GM20000 (cell line): ENCODE data around the gene CASR.
A peak's percentile ranks its signal among the peaks of the same experiment; 100 is the strongest.

Source experiments
- DNase-seq: peaks from one replicate; pipeline ENCODE4 v3.0.0; 2012; ENCODE audit warnings: low spot score
- CTCF ChIP-seq: IDR thresholded peaks from 2 replicates; pipeline ENCODE4 v1.5.1; 2012; ENCODE audit warnings: mild to moderate bottlenecking, control low read depth; ENCODE audit errors: extremely low read depth, missing control alignments

The CASR gene

GRCh38 chr3:122263058-122263457 lies 79.6 kb downstream of the CASR start:
- no peak for TF ChIP-seq CTCF
- no peak for DNase-seq

DNA sequence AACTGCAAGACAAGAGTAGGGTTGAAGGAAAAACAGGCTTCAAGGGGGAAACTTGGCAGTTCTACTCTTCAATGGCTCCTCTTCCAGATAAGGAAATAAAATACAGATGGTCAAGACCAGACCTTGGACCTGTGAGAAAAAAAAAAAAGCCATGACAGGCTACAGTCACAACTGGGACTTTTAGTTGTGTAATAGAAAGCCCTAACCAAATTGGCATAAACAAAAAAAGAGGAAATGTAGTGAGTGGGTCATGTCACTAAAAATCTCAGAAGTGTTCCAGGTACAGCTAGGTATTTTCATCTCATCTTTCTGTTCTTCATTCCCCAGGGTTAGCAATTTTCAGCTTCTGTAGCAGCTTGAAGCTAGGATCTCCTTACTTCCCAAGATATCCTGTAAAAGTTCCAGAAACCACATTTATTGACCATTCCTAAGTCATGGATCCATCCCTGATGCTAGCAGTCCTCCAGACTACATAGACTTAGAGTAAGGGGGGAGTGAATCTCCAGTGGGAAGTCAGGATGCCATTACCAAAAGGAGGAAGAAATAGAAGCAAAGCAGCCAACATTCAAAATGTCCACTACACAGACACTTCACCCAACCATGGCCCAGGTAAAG lies 80.6 kb downstream of the CASR start:
- TF ChIP-seq CTCF, result no peak
- DNase-seq, result no peak

DNA sequence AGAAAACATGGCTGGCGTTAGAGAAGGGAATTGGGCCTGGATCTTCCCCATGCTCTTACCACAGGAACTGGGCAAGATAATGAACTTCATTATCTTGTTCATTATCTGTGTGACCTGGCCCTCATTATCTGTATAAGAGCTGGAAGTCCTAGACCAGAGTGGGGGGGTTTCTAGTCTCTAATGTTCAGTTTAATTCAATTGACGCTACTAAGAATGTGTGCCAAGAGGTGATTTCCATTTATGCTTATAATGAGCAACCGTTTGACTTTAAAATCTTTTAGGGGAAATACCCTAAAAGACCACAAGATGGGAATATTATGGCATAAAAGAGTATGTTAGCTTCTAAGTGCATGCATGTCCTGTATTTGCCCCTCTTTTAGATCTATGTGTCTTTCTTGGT lies 82.5 kb downstream of the CASR start:
- no peak for TF ChIP-seq CTCF
- no peak for DNase-seq

DNA sequence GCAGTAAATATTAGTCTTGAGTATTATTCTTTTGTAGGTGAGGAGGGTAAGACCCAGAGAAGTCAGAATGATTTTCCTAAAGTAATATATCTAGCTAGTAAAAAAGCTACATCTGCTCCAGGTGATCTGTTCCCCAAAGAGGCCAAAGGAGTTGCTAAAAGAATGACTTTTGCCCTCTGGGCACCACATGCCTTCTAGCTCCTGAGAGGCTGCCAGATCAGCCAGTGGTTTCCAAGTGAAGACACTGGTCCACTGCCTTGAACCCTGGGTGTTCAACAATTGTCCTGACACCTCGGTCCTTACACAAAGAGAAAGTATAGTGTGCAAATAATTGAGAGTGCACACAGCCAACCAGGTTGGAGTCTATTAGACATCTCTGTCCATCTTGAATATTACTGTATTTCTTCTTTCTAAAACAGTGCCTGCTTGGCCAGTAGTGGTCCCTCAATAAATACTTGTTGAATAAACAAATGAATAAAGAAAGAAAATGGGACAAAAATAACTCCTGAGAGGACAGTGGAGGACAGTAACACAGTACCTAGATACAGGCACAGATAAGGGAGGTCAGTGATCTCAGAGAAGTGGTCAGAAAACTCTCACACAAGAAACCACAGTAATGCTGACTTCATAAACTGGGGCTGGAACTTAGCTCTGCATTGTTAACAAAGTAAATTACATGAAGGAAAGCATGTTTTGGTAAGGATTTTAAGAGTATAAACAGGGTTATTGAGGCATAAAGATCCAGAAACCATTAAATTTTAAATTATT lies 85.0 kb downstream of the CASR start:
- no peak for TF ChIP-seq CTCF
- DNase-seq, result peak; percentile 53

DNA sequence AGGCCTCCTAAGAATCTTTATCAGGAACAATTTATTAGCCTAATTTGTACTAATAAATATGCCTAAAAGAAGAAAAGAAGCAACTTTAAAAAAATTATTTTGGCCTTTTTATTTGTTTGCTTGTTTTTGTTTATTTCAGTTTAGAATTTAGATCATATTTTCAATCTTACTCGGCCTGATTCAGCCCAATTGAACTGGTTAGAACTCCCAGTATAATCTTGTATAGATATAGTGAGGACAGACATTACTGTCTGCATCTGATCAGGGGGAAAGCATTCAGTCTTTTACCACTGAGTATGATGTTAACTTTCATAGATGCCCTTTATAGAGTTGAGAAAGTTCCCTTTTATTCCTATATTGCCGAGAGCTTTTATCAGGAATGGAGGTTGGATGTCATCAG lies 85.6 kb downstream of the CASR start:
- TF ChIP-seq CTCF, result no peak
- no peak for DNase-seq

DNA sequence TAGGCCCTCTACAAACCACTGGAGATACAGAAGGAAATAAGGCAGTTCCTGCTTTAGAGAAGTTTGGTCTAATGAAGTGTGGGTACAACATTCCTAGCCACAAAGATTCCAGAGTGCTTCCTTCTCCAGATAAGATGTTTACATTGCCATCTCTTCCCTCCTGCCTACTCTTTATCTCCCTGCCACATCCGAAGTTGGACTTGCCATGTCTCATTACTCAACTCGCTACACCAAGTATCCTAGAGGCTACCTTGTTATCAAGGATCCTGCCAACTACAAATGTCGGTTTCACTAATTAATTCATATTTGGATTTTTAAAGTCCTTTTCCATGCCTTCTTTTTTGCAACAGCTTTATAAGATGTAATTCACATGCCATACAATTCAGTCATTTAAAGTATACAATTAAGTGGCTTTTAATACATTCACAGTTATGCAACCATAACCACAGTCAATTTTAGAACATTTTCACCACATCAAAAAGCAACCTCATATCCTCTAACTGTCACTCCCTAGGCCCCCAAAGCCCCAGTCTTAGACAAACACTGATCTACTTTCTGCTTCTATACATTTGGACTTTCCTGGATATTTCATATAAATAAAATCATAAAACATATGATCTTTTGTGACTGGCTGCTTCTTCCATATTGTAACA lies 87.9 kb downstream of the CASR start:
- TF ChIP-seq CTCF, result no peak
- no peak for DNase-seq

DNA sequence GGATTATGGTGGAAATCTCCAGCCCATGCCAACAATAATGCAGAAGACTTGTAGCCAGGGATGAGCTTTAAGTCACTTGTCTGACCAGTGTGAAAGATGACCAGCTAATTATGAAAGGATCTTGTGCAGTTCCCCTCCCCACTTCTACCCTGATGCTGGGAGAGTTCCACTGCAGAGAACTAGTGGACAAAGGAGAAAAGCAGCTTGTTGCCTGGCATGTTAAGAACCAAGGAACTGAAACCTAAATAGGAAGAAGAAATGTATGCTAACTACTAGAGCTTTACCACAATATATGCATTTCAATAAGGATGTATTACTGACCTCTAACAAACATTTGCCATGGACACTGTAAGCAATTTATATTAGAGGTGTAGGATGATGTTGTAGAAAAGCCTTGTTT lies 89.4 kb downstream of the CASR start:
- no peak for DNase-seq
- TF ChIP-seq CTCF, result no peak
